Upper lobe of left lung (tissue), 4 donors: Measurements from ENCODE around the gene SULF2.

Experiments
- POLR2A ChIP-seq, 4 donors: fragments of 450-650 bp; IDR thresholded peaks; one replicate each; pipeline ENCODE4 v1.5.1; 2016 to 2017; ENCODE audit warnings: antibody characterized with exemption in 4 of 4, mild to moderate bottlenecking in 2 of 4
- POLR2AphosphoS5 ChIP-seq, 2 donors: sonication (generic); formaldehyde crosslinking; IDR thresholded peaks; one replicate each; pipeline ENCODE4 v1.5.1; 2017; ENCODE audit warnings: antibody characterized with exemption in 2 of 2
- TF ChIP-seq, protein P1 (sequence below), 6 experiments: fragments of 450-650 bp in 4 of 6; fragments of 200-600 bp in 2 of 6; sonication (generic) in 2 of 6; IDR thresholded peaks; one replicate each; pipeline ENCODE4 v1.5.1; 2016 to 2019; ENCODE audit warnings: antibody characterized with exemption in 6 of 6

DNA sequence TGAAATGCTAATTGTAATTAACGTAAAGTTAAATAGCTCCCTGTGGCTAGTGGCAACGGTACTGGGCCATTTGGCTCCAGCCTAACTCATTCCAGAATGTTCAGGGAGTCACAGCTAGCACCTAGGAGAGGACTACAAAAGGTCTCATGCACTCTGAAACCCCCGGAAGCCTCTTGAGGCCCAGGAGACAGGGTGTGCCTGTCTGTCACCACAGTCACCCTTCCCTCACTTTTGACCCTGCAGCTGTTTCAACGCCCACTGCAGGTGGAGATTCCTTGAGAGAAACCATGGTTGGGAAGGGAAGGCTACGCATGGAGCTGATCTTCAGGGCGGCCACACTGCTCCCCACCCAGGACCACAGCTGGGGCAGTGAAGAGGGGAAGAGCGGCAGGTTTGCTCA, 58.6 kb downstream of the SULF2 start:
- TF ChIP-seq POLR2A (IDR thresholded peaks at IDR 0.05) (no peak), POLR2AphosphoS5 (IDR thresholded peaks at IDR 0.05) (no peak)
- TF ChIP-seq, protein P1, sequence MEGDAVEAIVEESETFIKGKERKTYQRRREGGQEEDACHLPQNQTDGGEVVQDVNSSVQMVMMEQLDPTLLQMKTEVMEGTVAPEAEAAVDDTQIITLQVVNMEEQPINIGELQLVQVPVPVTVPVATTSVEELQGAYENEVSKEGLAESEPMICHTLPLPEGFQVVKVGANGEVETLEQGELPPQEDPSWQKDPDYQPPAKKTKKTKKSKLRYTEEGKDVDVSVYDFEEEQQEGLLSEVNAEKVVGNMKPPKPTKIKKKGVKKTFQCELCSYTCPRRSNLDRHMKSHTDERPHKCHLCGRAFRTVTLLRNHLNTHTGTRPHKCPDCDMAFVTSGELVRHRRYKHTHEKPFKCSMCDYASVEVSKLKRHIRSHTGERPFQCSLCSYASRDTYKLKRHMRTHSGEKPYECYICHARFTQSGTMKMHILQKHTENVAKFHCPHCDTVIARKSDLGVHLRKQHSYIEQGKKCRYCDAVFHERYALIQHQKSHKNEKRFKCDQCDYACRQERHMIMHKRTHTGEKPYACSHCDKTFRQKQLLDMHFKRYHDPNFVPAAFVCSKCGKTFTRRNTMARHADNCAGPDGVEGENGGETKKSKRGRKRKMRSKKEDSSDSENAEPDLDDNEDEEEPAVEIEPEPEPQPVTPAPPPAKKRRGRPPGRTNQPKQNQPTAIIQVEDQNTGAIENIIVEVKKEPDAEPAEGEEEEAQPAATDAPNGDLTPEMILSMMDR (IDR thresholded peaks at IDR 0.05): no peak
